Testis (tissue), 3 donors: ENCODE measurements around the gene PDE7B. TPM values are rescaled to one million over a fixed set of nuclear protein-coding genes. Genes with fewer than 3 reads are reported as not detected.

Experiments used
- DNase-seq: peaks from one replicate; pipeline ENCODE4 v3.0.0-alpha.2; 2019
- H3K27ac ChIP-seq, 2 donors: fragments of 200-600 bp; sonication (generic); one replicate each; pipeline ENCODE4 v1.5.1; 2019
- H3K27me3 ChIP-seq: fragments of 200-600 bp; sonication (generic); one replicate; pipeline ENCODE4 v1.5.1; 2019
- H3K36me3 ChIP-seq: fragments of 200-600 bp; sonication (generic); one replicate; pipeline ENCODE4 v1.5.1; 2017; ENCODE audit warnings: low read depth; ENCODE audit errors: missing control alignments
- H3K4me1 ChIP-seq: fragments of 200-600 bp; sonication (generic); one replicate; pipeline ENCODE4 v1.5.1; 2019
- H3K4me3 ChIP-seq, 2 donors: fragments of 200-600 bp; sonication (generic); one replicate each; pipeline ENCODE4 v1.5.1; 2017 to 2019
- H3K9me3 ChIP-seq: fragments of 200-600 bp; sonication (generic); one replicate; pipeline ENCODE4 v1.5.1; 2017
- CTCF ChIP-seq, 3 experiments: fragments of 450-650 bp in 2 of 3; fragments of 200-600 bp in 1 of 3; sonication (generic) in 1 of 3; IDR thresholded peaks; one replicate each; pipeline ENCODE4 v1.5.1; 2016 to 2019; ENCODE audit warnings: antibody characterized with exemption in 3 of 3, mild to moderate bottlenecking in 2 of 3, moderate library complexity in 1 of 3
- POLR2A ChIP-seq: fragments of 450-650 bp; IDR thresholded peaks from one replicate; pipeline ENCODE4 v1.6.1; 2017; ENCODE audit warnings: antibody characterized with exemption, mild to moderate bottlenecking, moderate library complexity
- WGBS, 2 donors: methylation state at CpG; one replicate each; pipeline ENCODE4 v1.1.5; 2018; 5-methylcytosine and 5-hydroxymethylcytosine counted together
- intact Hi-C: fragments of 100-400 bp; cut with DNase I; formaldehyde crosslinking; loops from one replicate; pipeline ENCODE4 v1.15.1; 2023; ENCODE audit warnings: low total_unique reads
- polyA plus RNA-seq: library from polyadenylated mRNA; stranded (reverse); fragments of 350-450 nt; fragmentation: Illumina TruSeq; extraction: RNeasy Lipid Tissue Mini Kit (QIAGEN cat#74804); gene quantifications from one replicate; pipeline ENCODE4 v1.2.3, GENCODE V29; 2014; ENCODE audit warnings: low read depth, low replicate concordance; ENCODE audit not compliant: insufficient read depth
- total RNA-seq, 2 donors: library from RNA; depleted of rRNA; stranded (reverse); fragments of >200 nt; gene quantifications; one replicate each; pipeline ENCODE4 v1.2.3, GENCODE V29; 2016

The PDE7B gene
- total and polyA plus RNA-seq, 3 donors from 2014 or later = 3.7 to 6.9 (median 4.4) TPM

- no peaks in the 10 kb centered on the region for H3K4me1 ChIP-seq
Measured at GRCh38 chr6:135811644-135812526, 39.6 kb upstream of the PDE7B start.

GRCh38 chr6:135813401-135813800, 38.1 kb upstream of the PDE7B start:
- intact Hi-C loops = no loop called here
- Histone ChIP-seq H3K36me3 (no peaks in the 10 kb centered on the region), H3K27me3 (no peaks in the 10 kb centered on the region), H3K27ac (no peak overlapping the region), H3K4me1 (no peaks in the 10 kb centered on the region), H3K4me3 (no peak overlapping the region), H3K9me3 (no peaks in the 10 kb centered on the region)
- no peak for TF ChIP-seq CTCF (IDR thresholded peaks at IDR 0.05)
- 91 to 93% methylated on average over 6 of the region's 6 CpGs for WGBS, 2 donors
- no peak for DNase-seq

More at GRCh38 chr6:135811644-135812526, 39.6 kb upstream of the PDE7B start:
- no peaks in the 10 kb centered on the region for H3K27me3 ChIP-seq
- H3K9me3 ChIP-seq = no peaks in the 10 kb centered on the region
- no peak overlapping the region for H3K4me3 ChIP-seq
- intact Hi-C loops = no loop called here
- H3K36me3 ChIP-seq = no peaks in the 10 kb centered on the region
- 80 to 83% methylated on average over 8 of the region's 8 CpGs for WGBS, 2 donors
- no peak for DNase-seq
- H3K27ac ChIP-seq = no peak overlapping the region
- no peak for TF ChIP-seq POLR2A
- TF ChIP-seq CTCF (IDR thresholded peaks at IDR 0.05) = no peak

- WGBS, 2 donors = 84 to 95% methylated on average over 4 of the region's 4 CpGs
- no peak overlapping the region for H3K27ac ChIP-seq
- H3K27me3 ChIP-seq = no peaks in the 10 kb centered on the region
- no peak overlapping the region for H3K4me3 ChIP-seq
- no peaks in the 10 kb centered on the region for H3K36me3 ChIP-seq
- TF ChIP-seq POLR2A = no peak
- TF ChIP-seq CTCF (IDR thresholded peaks at IDR 0.05) = no peak
- DNase-seq = no peak
- H3K4me1 ChIP-seq = no peaks in the 10 kb centered on the region
- intact Hi-C loops = no loop called here
- H3K9me3 ChIP-seq = no peaks in the 10 kb centered on the region
Measured at GRCh38 chr6:135814043-135814442, 37.5 kb upstream of the PDE7B start.

- WGBS, 2 donors = 88 to 92% methylated on average over 4 of the region's 4 CpGs
- intact Hi-C loops = no loop called here
- Histone ChIP-seq H3K9me3 (no peaks in the 10 kb centered on the region), H3K36me3 (no peaks in the 10 kb centered on the region), H3K27ac (no peak overlapping the region), H3K27me3 (no peaks in the 10 kb centered on the region), H3K4me1 (no peaks in the 10 kb centered on the region), H3K4me3 (no peak overlapping the region)
- TF ChIP-seq POLR2A (no peak), CTCF (IDR thresholded peaks at IDR 0.05) (no peak)
- no peak for DNase-seq
Measured at GRCh38 chr6:135815216-135815615, 36.3 kb upstream of the PDE7B start.

- no peak overlapping the region for H3K4me3 ChIP-seq
- no peak overlapping the region for H3K27ac ChIP-seq
- no peaks in the 10 kb centered on the region for H3K27me3 ChIP-seq
- intact Hi-C loops = no loop called here
- TF ChIP-seq POLR2A (no peak), CTCF (IDR thresholded peaks at IDR 0.05) (no peak)
- H3K36me3 ChIP-seq = no peaks in the 10 kb centered on the region
- H3K9me3 ChIP-seq = no peaks in the 10 kb centered on the region
- H3K4me1 ChIP-seq = no peaks in the 10 kb centered on the region
- 89 to 93% methylated on average over 2 of the region's 2 CpGs for WGBS, 2 donors
- no peak for DNase-seq
Measured at GRCh38 chr6:135817035-135817434, 34.5 kb upstream of the PDE7B start.
